H9 (cell line): ENCODE measurements around the gene SH3RF3. TPM values are rescaled to one million over a fixed set of nuclear protein-coding genes. Genes with fewer than 3 reads are reported as not detected.

ENCODE experiments used
- DNase-seq: peaks from one replicate; pipeline ENCODE4 v3.0.0-alpha.2; 2017
- H2AFZ ChIP-seq: one replicate; pipeline ENCODE4 v1.6.1; 2013; ENCODE audit warnings: mild to moderate bottlenecking, low read length, control low read depth, moderate library complexity
- H2AK5ac ChIP-seq: 2 replicates; pipeline ENCODE4 v1.6.1; 2013; ENCODE audit warnings: low read length, control low read depth, mixed read lengths; ENCODE audit not compliant: insufficient read length
- H2BK120ac ChIP-seq: one replicate; pipeline ENCODE4 v1.6.1; 2013; ENCODE audit warnings: low read depth, mild to moderate bottlenecking, low read length, control low read depth, inconsistent platforms; ENCODE audit not compliant: poor library complexity, severe bottlenecking
- H2BK12ac ChIP-seq: 2 replicates; pipeline ENCODE4 v1.6.1; 2013; ENCODE audit warnings: low read length, control low read depth, mixed read lengths, low read depth; ENCODE audit not compliant: insufficient read length
- H2BK15ac ChIP-seq: 2 replicates; pipeline ENCODE4 v1.6.1; 2013; ENCODE audit warnings: low read depth, low read length, control low read depth
- H2BK20ac ChIP-seq: one replicate; pipeline ENCODE4 v1.6.1; 2013; ENCODE audit warnings: low read depth, mild to moderate bottlenecking, low read length, control low read depth, inconsistent platforms; ENCODE audit not compliant: poor library complexity, severe bottlenecking
- H2BK5ac ChIP-seq: 2 replicates; pipeline ENCODE4 v1.6.1; 2013; ENCODE audit warnings: low read length, control low read depth, mixed read lengths; ENCODE audit not compliant: insufficient read length
- H3K14ac ChIP-seq: 2 replicates; pipeline ENCODE4 v1.6.1; 2013; ENCODE audit warnings: low read length, control low read depth; ENCODE audit not compliant: insufficient read depth
- H3K18ac ChIP-seq: 2 replicates; pipeline ENCODE4 v1.6.1; 2013; ENCODE audit warnings: low read depth, mild to moderate bottlenecking, mixed read lengths, low read length, control low read depth; ENCODE audit not compliant: insufficient read length
- H3K23ac ChIP-seq: 2 replicates; pipeline ENCODE4 v1.6.1; 2013; ENCODE audit warnings: low read length, control low read depth, mixed read lengths, low read depth; ENCODE audit not compliant: insufficient read length
- H3K23me2 ChIP-seq: 2 replicates; pipeline ENCODE4 v1.6.1; 2013; ENCODE audit warnings: low read depth, mild to moderate bottlenecking, mixed read lengths, low read length, control low read depth; ENCODE audit not compliant: insufficient read length, poor library complexity, severe bottlenecking
- H3K27ac ChIP-seq: 2 replicates; pipeline ENCODE4 v1.5.1; 2013; ENCODE audit warnings: low read length, control low read depth, mixed read lengths, low read depth; ENCODE audit not compliant: insufficient read length
- H3K27me3 ChIP-seq: 2 replicates; pipeline ENCODE4 v1.6.1; 2013; ENCODE audit warnings: low read length, control low read depth, inconsistent platforms; ENCODE audit not compliant: insufficient read depth
- H3K4ac ChIP-seq: 2 replicates; pipeline ENCODE4 v1.6.1; 2013; ENCODE audit warnings: low read depth, mild to moderate bottlenecking, control low read depth, inconsistent platforms, low read length, moderate library complexity
- H3K4me1 ChIP-seq: 2 replicates; pipeline ENCODE4 v1.6.1; 2013; ENCODE audit warnings: low read length, control low read depth, inconsistent platforms; ENCODE audit not compliant: insufficient read depth
- H3K4me2 ChIP-seq: 2 replicates; pipeline ENCODE4 v1.6.1; 2013; ENCODE audit warnings: low read length, control low read depth, mixed read lengths; ENCODE audit not compliant: insufficient read length, insufficient read depth
- H3K56ac ChIP-seq: 2 replicates; pipeline ENCODE4 v1.6.1; 2013; ENCODE audit warnings: low read depth, mild to moderate bottlenecking, mixed read lengths, low read length, control low read depth; ENCODE audit not compliant: insufficient read length
- H3K79me1 ChIP-seq: 2 replicates; pipeline ENCODE4 v1.6.1; 2013; ENCODE audit warnings: low read depth, mild to moderate bottlenecking, moderate library complexity, low read length, control low read depth, inconsistent platforms; ENCODE audit not compliant: insufficient read depth, poor library complexity, severe bottlenecking
- H3K79me2 ChIP-seq: 2 replicates; pipeline ENCODE4 v1.6.1; 2013; ENCODE audit warnings: low read length, control low read depth, inconsistent platforms; ENCODE audit not compliant: insufficient read depth
- H3K9ac ChIP-seq: 2 replicates; pipeline ENCODE4 v1.6.1; 2013; ENCODE audit warnings: low read length, control low read depth, mixed read lengths; ENCODE audit not compliant: insufficient read length; ENCODE audit errors: extremely low read depth
- H3K9me3 ChIP-seq: one replicate; pipeline ENCODE4 v1.6.1; 2013; ENCODE audit warnings: low read depth, low read length, inconsistent platforms; ENCODE audit not compliant: control insufficient read depth
- H3T11ph ChIP-seq: one replicate; pipeline ENCODE4 v1.6.1; 2013; ENCODE audit warnings: mild to moderate bottlenecking, low read length, control low read depth, inconsistent platforms
- H4K20me1 ChIP-seq: one replicate; pipeline ENCODE4 v1.6.1; 2013; ENCODE audit not compliant: control insufficient read depth, insufficient read length, insufficient read depth
- H4K5ac ChIP-seq: 2 replicates; pipeline ENCODE4 v1.6.1; 2013; ENCODE audit warnings: low read depth, mild to moderate bottlenecking, mixed read lengths, low read length, control low read depth; ENCODE audit not compliant: insufficient read length
- H4K8ac ChIP-seq: replicated peaks from 2 replicates; pipeline ENCODE4 v1.6.1; 2013; ENCODE audit warnings: low read length, control low read depth, mixed read lengths, low read depth; ENCODE audit not compliant: insufficient read length
- H4K91ac ChIP-seq: 2 replicates; pipeline ENCODE4 v1.6.1; 2013; ENCODE audit warnings: low read depth, mild to moderate bottlenecking, moderate library complexity, mixed read lengths, low read length, control low read depth; ENCODE audit not compliant: insufficient read length
- H3K27ac Mint-ChIP-seq, 3 experiments: 2 replicates in 2 of 3; 3 replicates in 1 of 3; pipeline ENCODE4 v1.8.0; 2020 to 2021; ENCODE audit warnings: mixed read lengths in 3 of 3, mild to moderate bottlenecking in 1 of 3, moderate library complexity in 1 of 3
- H3K27me3 Mint-ChIP-seq: 2 replicates; pipeline ENCODE4 v1.8.0; 2021; ENCODE audit warnings: low read depth, mild to moderate bottlenecking, moderate library complexity, mixed read lengths
- H3K36me3 Mint-ChIP-seq, 3 experiments: 2 replicates in 2 of 3; 3 replicates in 1 of 3; pipeline ENCODE4 v1.8.0; 2020 to 2021; ENCODE audit warnings: low read depth in 3 of 3, mixed read lengths in 3 of 3; ENCODE audit not compliant: insufficient read depth in 1 of 3
- H3K4me1 Mint-ChIP-seq, 2 experiments: 2 replicates each; pipeline ENCODE4 v1.8.0; 2020; ENCODE audit warnings: mixed read lengths in 2 of 2
- H3K4me3 Mint-ChIP-seq, 2 experiments: 2 replicates in 1 of 2; 3 replicates in 1 of 2; pipeline ENCODE4 v1.8.0; 2020 to 2021; ENCODE audit warnings: mild to moderate bottlenecking in 2 of 2, mixed read lengths in 2 of 2, moderate library complexity in 1 of 2
- H3K9me3 Mint-ChIP-seq, 2 experiments: 2 replicates in 1 of 2; 3 replicates in 1 of 2; pipeline ENCODE4 v1.8.0; 2020; ENCODE audit warnings: mild to moderate bottlenecking in 2 of 2, mixed read lengths in 2 of 2, moderate library complexity in 1 of 2
- WGBS: extraction: QIAGEN DNeasy Blood & Tissue Kit; methylation state at CpG from one replicate; pipeline ENCODE4 v1.1.7; 2013; ENCODE audit warnings: missing lambda C conversion rate, low lambda C conversion rate, mixed read lengths; ENCODE audit not compliant: insufficient read length; ENCODE audit errors: extremely low coverage; 5-methylcytosine and 5-hydroxymethylcytosine counted together
- total RNA-seq: library from RNA; stranded (reverse); gene quantifications from 2 replicates; pipeline ENCODE4 v1.2.1, GENCODE V29; 2021
- TF ChIP-seq, protein P1 (sequence below): fragments of 200-600 bp; sonication (generic); conservative IDR thresholded peaks from 3 replicates; pipeline ENCODE4 v1.8.0; 2021; ENCODE audit warnings: antibody characterized with exemption, mild to moderate bottlenecking

SH3RF3 gene
- total RNA-seq, 1 experiment from 2014 or later: 0.46 TPM

DNA sequence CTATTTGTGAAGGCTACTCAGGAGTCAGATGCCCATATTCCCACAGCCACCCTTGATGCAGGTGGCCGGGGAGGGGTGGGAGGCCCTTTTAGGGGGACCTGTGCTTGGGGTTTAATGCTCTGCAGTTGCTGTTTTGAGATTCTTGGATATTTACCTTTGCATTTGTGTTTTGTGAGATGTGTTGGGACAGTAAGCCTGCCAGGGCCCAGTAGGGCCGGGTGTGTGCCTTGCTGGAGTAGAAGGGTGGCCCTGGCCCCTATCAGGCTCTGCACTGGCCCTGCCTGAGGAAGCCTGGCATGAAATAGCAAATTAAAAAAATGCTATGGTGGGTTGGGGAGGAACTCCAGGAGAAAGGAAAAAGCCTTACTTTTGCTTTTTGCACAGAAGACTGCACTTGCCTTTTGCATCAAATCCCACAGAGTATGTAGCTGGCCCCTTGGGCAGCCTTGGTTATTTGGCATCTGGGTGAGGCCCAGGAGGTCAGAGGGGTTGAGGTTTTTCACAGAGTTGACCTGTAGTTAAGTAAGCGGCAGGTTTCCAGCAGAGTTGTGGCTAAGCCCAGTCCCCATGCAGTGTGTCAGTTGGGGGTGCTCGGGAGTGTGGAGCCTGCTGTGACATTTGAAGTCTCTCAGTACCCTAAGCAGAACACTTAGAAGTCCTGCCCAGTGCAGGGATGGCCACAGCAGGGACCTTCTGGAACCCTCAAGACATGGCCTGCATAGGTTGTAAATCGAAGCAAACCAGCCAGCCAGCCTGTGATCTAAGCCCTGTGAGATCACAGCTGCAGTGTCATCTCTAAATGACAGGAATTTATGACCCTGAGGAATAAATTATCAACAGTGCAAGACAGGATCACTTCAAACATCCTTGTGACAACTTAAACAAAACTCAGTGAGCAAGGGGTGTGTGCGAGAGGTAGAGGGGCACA, 68.8 kb downstream of the SH3RF3 start:
- peaks cover 0 to 4% of the 10 kb centered on the region in 2 experiments; a peak in 1 of 5 replicates for H3K9me3 Mint-ChIP-seq
- Histone ChIP-seq H4K5ac (no peak overlapping the region), H3K14ac (no peak overlapping the region), H4K20me1 (no peaks in the 10 kb centered on the region), H3K4me1 (no peaks in the 10 kb centered on the region), H3K23me2 (no peaks in the 10 kb centered on the region), H4K8ac (no peak overlapping the region), H3K56ac (no peak overlapping the region), H3K23ac (no peak overlapping the region), H2BK12ac (no peak overlapping the region), H3K79me1 (no peaks in the 10 kb centered on the region), H3K4ac (no peak overlapping the region), H3T11ph (no peak overlapping the region), H3K79me2 (no peaks in the 10 kb centered on the region), H2BK120ac (no peak overlapping the region), H3K27ac (no peak overlapping the region), H3K18ac (no peak overlapping the region), H3K4me2 (no peak overlapping the region), H2AK5ac (no peak overlapping the region), H3K9me3 (no peaks in the 10 kb centered on the region), H3K9ac (no peak overlapping the region), H2BK5ac (no peak overlapping the region), H3K27me3 (no peaks in the 10 kb centered on the region), H2BK20ac (no peak overlapping the region), H2AFZ (no peak overlapping the region), H4K91ac (no peak overlapping the region), H2BK15ac (no peak overlapping the region)
- H3K27ac Mint-ChIP-seq: no peak overlapping the region; a peak in 1 of 7 replicates
- no peak overlapping the region for H3K4me3 Mint-ChIP-seq
- TF ChIP-seq, protein P1, sequence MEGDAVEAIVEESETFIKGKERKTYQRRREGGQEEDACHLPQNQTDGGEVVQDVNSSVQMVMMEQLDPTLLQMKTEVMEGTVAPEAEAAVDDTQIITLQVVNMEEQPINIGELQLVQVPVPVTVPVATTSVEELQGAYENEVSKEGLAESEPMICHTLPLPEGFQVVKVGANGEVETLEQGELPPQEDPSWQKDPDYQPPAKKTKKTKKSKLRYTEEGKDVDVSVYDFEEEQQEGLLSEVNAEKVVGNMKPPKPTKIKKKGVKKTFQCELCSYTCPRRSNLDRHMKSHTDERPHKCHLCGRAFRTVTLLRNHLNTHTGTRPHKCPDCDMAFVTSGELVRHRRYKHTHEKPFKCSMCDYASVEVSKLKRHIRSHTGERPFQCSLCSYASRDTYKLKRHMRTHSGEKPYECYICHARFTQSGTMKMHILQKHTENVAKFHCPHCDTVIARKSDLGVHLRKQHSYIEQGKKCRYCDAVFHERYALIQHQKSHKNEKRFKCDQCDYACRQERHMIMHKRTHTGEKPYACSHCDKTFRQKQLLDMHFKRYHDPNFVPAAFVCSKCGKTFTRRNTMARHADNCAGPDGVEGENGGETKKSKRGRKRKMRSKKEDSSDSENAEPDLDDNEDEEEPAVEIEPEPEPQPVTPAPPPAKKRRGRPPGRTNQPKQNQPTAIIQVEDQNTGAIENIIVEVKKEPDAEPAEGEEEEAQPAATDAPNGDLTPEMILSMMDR: no peak
- peaks cover 4 to 6% of the 10 kb centered on the region in 2 experiments for H3K4me1 Mint-ChIP-seq
- DNase-seq: no peak
- WGBS: no CpG with 5 or more reads among the region's 6 CpGs
- H3K27me3 Mint-ChIP-seq: no peaks in the 10 kb centered on the region
- no peaks in the 10 kb centered on the region for H3K36me3 Mint-ChIP-seq
